LoVo (cell line): Measurements from ENCODE around the gene RBM15B.

Experiments
- DNase-seq: peaks from one replicate; pipeline ENCODE4 v3.0.0-alpha.2; 2016; ENCODE audit warnings: low spot score

Gene RBM15B

GRCh38 chr3:51445544-51446280, 54.6 kb downstream of the RBM15B start:
- DNase-seq, result no peak
